ENCODE data around the gene NOBOX. TPM values are rescaled to one million over a fixed set of nuclear protein-coding genes. Genes with fewer than 3 reads are reported as not detected.

NOBOX gene
- total RNA-seq, 2 experiments from 2014 or later = not detected

Other genes with a start within 250 kb of the NOBOX start
- gene CTAGE4, start 220.2 kb downstream of the NOBOX start, total RNA-seq = 1 to 10 TPM; 1.4 to 1.8 TPM
- 1 to 10 TPM; 4.2 TPM for gene ARHGEF35, start 207.9 kb downstream of the NOBOX start, total RNA-seq
- gene OR2A42, start 164.1 kb downstream of the NOBOX start, total RNA-seq = under 1 TPM in 1 of 2 experiments, not detected in 1; 0.04 TPM
- 1 to 10 TPM; 3.5 to 4.8 TPM for gene OR2A7, start 138.9 kb downstream of the NOBOX start, total RNA-seq
- 1 to 10 TPM in 1 of 2 experiments, under 1 TPM in 1; 0.97 to 1.6 TPM for gene CTAGE8, start 134.4 kb downstream of the NOBOX start, total RNA-seq
- under 1 TPM; 0.06 to 0.17 TPM for gene OR2A1, start 91.3 kb downstream of the NOBOX start, total RNA-seq
- gene ARHGEF5, start 48.3 kb downstream of the NOBOX start, total RNA-seq = 10 to 100 TPM; 11.0 to 13.1 TPM

All from activated CD4-positive, alpha-beta T cell treated with anti-CD3 and anti-CD28 coated beads, Interleukin-2, amount 10 ng/mL, durations not matched to agents 7 days and 5 days (primary cell).